ENCODE results near the gene BHLHE23.

Gene BHLHE23

DNA sequence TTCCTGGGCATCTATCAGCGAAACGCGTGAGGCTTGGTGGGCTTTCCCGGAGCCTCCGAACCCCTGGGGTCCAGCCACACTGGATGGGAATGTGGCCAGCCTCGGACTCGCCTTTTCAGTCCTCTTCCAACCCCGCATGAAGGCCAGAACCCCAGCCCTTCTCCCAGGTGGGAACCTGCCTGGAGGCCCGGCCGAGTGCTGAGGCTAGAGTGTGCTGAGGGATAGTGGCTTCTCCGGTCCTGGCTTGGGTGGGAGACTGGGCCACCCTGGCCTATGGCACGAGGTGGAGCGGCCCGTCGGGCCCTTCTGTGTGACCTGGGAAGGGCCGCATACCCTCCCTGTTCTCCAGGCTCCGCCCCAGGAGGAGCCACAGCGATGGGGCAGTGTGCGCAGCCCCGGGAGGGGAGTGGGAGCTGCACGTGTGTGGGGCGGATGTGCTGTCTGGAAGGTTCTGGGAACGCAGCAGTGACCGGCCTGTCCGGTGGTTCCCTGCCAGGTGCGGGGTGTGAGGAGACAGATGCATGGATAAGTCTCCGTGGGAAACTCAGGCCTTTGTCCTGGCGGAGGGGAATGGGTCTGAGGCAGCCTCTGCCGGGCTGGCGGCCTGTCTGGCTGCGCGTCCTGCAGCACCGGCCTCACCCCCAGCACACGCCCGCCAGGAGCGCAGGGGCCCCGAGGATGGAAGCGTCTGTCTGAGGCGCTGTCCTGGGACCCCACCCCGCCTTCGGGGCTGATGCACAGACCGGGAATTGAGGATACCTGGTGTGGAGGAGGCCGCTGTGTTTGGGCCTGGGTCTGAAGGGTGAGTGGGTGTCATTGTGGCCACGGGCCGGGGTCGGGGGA is 1.1 kb upstream of the BHLHE23 start:
- DNase-seq: no peak

DNA sequence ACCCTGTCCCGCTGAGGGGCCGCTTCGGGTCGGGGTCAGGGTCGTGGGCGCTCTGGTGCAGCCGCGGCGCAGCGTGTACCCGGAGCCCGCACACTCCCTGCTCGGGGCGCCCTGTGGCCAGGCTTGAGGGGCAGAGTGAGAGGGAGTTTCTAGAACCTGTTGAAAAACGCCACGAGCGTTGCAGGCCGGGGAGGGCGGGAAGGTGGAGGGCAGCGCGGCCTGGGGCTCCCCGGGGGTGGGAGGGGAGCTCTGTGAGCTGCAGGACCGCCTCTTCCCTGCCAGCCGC is 539 bp upstream of the BHLHE23 start:
- DNase-seq: no peak

DNA sequence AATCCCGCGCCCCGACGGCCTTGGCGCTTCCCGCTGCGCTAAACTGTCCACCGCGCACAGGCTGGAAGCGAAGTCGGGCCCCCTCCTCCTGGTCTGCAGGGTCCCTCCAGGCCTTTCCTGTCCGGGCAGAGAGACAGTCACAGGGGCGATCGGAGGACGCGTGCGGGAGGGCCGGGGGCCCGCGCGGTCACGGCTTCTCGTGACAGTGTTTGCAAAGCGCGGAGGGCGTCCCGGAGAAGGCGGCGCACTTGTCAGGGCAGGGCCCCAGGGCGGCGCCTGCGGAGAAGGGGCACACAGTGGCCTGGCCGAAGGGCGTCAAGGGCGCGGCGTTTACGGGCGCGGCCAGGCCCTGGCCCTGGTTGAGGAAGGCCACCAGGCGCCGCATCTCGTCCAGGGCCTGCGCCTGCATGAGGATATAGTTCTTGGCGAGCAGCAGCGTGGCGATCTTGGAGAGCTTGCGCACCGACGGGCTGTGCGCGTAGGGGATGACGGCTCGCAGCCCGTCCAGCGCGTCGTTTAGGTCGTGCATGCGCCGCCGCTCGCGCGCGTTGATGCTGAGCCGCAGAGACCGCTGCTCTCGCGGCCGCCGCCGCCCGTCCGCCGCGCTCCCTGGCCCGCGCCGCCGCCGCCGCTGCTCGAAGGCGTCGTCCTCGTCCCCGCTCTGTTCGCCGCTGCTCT is 763 bp downstream of the BHLHE23 start:
- no peak for DNase-seq

DNA sequence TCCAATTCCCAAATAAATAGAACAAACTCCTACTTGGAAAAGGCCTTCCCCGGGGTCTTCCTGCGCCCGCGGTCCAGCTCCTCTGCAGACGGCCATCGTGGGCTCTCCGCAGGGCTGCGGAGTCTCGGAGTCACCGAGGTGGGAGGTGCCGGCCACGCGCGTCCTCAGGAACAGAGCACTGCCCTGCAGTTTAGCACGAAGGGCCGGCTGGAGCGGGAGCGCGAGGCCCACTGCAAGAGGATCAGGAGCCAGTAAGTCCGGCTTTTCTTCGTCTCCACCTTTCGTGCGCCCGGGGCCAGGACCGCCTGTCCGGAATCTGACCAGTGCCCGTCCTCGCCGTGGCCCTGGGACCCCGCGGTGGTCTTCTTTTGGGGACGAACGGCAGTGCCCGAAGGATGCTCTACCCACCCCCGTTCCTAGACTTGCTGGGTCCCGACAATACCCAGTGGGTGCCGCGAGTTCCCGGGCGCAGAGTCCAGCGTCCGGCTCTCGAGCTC is 1.4 kb downstream of the BHLHE23 start:
- DNase-seq: no peak

DNA sequence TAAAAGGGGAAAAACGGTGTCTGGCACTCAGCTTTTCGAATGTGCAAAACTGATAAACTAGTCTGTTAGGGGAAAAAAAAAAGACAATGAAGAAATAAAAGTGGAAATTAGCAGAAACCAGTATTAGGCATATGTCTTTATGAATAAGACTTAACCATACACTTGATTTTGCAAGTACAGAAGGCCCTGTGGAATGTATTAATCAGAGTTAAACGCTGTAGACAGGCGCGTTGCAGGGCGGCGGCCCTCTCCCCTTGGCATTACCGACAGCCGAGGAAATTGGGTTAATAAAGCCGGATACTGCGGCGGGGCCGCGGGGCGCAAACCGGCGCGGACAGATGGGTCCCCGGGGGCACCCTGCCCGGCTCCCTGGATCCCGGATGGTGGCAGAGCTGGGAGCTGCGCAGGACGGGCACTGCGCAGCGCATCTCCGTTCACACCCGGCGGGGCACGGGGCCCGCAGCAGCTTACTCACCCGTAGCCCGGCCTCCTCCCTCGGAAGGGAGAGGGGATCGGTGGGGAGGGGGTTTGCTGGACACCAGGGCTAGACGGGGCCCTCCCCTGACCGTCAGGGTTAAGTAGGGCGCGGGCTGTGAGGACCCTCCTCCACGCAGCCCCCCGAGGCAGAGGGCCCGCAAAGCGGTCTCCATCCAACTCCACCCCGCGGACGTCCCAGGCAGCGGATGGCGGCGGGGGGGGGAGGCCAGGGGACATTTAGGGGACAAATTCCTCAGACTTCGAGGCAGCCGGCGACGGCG is 2.0 kb downstream of the BHLHE23 start:
- DNase-seq: no peak

DNA sequence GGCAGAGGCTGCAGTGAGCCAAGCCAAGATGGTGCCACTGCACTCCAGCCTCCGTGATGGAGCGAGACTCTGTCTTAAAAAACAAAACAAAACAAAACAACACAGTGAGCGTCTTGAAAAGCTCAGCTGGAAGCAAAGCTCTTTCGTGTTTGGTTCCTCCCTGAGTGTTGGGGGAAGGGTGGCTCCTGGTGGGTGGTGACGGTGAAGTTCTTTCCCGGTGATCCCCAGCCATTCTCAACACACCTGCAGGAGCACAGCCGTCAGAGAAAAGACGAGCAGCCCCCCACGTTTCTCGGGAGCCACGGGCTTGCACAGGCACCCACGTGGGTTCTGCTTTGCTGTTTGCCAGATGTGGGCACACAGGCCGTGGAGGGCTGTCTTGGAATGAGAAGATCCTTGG is 3.2 kb downstream of the BHLHE23 start:
- DNase-seq: no peak

DNA sequence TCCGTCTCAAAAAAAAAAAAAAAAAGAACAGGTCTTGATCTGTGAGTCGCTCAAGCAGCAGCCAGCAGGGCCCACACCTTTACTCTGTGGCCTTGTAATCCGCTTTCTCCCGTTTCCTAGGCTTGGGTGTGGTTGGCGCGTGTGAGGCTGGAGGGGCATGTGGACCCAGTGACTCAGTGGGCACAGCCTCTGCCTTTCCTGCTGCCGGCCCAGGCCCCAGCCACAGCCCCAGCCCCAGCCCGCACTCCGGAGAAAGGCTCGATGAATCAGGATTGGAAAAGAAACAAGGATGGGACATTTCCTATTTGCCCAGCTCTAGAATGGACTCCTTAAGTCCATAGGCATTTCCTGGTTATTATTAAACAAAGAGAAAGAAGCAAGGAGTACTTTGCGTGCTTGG is 4.3 kb downstream of the BHLHE23 start:
- DNase-seq: no peak

DNA sequence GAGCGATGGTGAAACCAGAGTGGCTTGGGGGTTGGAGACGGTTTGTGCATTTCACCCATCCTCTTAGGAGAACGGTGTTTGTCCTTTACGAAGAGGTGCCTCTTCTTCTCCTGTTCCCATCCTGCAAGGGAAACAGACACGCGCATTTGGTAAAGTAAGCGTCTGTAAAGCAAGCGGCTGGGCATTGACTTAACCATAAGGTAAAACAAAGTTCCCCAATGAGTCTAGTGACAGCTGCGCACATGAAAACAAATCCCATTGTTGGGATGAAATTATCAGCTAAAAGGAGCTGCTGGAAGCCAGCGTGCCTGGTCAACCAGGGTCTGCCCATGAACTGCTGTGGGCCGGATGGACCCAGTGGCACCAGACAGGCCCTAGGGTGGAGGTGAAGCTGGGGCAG is 5.8 kb downstream of the BHLHE23 start:
- DNase-seq: no peak

DNA sequence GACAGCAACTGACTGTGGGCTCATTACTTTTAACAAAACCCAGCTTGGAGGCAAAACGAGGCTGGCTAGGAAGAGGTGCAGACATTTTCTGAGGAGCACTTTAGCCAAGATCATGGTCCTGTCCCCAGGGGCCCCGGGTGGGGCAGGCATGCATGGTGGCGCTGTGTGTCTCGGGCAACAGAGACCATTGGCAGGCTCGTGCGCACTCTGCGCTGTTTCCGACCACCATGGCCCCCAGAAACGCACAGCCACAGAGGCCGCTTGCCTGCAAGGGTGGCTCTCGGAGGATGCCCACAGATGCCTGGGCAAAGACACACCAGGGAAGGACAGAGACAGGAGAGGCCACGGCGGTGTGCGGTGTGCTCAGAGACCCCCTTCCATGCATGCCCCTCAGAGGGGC is 6.7 kb downstream of the BHLHE23 start:
- DNase-seq: no peak

DNA sequence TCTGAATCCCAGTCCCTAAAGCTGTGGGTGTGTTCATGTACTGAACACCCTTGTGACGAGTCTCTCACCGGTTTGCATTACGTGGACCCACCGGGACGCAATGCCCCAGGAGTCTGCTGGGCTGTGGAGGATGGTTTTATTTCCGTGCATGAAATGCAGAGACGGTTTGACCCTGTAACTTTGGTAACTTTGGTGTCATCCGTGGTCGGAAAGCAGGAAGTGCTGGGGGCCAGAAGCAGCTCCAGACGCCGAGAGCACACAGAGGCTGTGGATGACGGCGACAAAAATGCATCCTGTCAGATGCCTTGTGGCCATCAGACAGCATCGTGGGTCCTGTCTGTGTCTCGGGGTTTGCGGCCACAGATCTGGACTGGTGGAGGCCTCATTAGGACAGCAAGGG is 7.2 kb downstream of the BHLHE23 start:
- DNase-seq: no peak

DNA sequence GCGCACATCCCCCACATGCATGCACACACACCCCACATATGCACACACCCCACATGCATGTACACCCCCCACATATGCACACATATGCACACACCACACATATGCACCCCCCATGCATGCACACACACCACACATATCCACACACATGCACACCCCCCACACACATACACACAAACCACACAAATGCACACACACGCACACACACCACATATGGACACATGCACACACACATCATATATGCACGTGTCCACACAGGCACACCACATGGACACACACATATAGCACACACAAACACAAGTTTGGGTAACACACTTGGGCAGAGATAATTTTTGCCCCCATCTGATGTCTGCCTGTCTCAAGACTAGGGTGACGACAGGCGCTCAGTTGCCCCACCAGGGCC is 8.3 kb downstream of the BHLHE23 start:
- DNase-seq: no peak

DNA sequence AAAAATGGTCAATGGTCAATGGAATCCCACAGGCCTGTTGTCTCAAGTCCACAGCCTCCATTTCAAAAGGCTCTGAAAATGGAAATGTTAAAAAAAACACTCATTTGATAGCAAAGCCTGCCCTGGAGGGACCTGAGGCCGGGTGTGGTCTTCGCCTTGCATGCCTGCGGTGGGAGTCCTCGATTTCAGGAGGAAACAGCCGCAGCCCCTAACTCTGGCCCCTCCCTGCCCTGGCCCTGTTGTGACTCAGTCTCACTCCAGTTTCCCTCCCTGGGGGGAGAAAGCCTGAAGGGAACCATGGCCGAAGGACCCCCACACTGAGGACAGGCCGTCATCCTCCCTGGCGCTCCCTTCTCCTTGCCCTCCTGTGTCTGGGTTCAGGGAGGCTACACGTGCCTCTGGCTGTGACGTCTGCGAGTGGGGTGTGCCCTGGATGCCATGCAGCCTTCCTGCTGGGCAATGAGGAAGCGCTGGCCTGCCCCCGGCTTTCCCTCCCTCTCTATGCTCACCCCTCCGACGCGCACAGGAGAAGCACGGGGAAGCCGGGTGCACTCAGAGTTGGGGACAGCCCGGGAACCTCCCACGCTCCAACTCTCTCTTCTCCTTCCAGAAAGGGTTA is 9.2 kb downstream of the BHLHE23 start:
- no peak for DNase-seq

DNA sequence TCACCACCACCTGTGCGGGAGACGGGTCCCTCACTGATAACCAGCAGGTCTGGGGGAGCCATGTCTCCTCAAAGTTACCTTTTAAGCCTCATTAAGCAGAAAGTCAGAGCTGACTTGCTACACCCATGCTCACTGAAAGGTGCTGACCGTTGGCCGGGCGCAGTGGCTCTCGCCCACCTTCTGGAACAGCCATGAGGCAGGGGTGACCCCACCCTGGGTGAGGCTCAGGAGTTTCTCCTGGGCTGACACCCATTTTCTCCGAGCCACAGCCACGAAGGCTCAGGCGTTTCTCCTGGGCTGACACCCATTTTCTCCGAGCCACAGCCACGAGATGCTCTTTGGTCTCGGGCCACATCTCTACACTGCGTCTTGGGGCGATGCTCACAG is 10.2 kb downstream of the BHLHE23 start:
- no peak for DNase-seq

DNA sequence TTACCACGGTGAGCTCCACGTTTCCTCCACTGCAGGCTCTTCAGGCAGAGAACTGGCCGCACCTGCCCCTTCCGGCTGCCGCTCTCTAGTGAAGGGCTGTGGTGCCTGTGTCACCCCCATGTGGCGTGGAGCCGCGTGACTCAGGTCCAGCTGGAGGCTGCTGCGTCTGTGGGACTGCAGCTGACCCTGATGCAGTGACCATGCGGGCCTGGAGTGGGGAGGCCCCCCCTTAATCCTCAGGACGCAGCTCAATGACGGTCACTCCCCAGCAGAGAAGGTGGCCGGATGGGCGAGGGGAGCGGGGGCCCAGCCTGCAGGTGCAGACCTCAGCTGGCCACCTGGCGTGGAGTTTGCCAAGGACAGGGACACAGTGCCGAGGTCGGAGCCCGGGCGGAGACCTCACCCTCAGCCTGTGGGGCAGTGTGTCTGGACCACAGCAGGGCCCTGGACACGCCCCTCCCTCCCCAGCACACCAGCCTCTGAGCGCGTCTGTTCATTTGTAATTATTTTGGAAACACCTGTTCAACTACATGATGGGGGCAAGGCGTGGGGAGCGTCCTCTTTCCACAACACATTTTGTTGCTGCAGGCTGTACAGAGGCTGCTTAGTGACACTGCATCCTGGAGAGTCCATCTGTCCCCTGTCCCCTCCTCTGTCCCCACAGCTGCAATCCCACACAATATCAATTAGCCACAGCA is 10.7 kb downstream of the BHLHE23 start:
- no peak for DNase-seq

DNA sequence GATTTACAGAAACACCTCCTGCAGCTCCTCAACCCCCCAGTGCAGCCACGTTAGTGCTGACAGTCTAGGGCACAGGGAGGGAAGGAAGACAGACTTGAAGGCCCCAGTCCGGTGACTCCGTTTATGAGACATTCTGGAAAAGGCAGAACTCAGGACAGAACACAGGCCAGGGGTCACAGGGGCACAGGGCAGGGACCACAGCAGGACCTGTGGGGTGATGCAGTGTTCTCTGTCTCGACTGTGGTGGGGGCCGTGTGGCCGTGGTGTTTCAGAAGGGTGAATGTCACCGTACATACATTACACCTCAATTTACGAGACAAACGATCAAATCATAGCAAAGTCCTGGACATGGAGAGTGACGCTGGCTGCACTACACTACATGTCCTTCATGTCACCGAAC is 11.3 kb downstream of the BHLHE23 start:
- DNase-seq: no peak

DNA sequence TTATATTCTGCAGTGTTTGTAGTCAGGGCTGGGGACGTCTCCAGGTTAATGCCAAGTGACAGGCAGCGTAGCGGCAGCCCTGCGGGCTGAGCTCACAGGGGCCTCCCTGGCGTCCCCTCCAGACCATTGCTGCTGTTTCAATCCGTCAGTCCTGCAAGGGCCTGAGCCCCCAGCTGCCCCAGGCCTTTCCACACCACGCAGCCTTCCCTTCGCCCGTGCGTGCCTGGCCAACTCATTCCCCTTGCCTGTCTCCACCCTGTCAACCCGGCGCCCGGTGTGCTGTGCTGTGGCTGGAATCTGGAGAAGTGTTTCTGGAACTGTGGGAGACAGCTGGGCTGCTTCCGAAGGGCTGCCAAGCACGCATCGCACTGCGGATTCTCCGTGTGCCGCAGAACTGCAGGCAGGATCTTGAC is 11.9 kb downstream of the BHLHE23 start:
- DNase-seq: no peak

DNA sequence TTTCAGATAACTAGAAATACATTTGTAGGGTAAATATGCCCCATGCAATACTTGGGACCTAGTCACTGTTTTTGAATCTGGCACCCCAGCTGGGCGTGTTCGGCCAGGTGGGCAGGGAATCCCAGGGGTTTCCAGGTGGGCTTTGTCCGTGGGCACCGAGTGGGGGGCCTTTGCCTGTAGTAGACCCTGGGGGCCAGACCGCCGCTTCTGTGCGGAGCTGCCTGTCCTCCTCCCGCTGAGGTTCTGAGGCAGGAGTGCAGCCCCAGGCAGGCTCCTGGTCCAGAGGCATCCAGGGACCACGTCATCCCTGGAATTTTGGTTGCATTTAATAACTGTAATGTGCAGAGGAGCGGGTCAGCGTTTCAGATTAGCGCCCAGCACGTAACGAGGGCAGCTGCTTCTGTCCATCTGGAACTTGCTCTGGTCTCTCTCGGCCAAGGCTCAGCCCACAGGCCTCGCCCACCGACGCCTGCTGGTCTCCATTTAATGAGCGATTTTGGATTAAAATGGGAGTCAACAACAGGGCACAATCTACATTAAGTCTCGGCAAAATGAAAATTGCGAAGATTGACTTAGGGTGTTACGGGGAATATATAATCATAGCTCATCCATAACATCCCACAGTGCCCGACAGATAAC is 12.8 kb downstream of the BHLHE23 start:
- no peak for DNase-seq

DNA sequence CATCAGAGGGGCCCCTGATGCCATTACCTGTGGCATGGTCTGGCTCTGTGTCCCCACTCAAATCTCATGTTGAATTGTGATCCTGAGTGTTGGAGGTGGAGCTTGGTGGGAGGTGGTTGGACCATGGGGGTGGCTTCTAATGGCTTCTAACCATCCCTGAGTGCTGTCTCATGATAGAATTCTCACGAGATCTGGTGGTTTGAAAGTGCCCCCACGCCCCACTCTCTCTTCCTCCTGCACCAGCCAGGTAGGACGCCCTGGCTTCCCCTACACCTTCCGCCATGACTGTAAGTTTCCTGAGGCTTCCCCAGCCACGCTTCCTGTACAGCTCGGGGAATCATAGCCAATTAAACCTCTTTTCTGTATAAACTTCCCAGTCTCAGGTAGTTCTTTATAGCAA is 14.9 kb downstream of the BHLHE23 start:
- no peak for DNase-seq

DNA sequence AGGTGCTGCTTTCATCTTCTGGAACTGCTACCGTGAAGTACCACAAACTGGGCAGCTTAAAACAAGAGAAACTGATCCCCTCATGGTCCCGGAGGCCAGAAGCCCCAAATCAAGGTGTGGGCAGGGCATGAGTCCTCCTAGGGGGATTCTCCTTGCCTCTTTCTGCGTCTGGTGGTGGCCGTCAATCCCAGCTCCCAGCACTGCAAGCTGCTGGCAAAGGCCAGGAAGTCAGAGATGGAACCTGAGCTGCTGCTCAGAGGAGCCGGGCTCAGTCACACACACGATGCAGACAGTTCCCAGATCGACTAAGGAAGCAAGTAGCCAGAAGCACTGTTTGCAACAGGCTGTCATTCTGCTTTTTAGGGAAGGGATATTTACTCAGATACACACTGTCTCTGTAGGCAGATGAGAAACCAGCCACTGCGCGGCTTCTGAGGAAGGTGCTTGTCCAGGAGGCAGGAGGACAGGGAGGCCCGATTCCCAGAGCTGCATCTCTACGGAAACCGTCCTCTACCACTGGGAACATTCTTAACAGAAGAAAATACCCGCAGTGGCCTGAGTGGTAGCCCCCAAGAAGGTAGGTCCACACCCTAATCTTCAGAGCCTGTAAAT is 15.5 kb downstream of the BHLHE23 start:
- no peak for DNase-seq

DNA sequence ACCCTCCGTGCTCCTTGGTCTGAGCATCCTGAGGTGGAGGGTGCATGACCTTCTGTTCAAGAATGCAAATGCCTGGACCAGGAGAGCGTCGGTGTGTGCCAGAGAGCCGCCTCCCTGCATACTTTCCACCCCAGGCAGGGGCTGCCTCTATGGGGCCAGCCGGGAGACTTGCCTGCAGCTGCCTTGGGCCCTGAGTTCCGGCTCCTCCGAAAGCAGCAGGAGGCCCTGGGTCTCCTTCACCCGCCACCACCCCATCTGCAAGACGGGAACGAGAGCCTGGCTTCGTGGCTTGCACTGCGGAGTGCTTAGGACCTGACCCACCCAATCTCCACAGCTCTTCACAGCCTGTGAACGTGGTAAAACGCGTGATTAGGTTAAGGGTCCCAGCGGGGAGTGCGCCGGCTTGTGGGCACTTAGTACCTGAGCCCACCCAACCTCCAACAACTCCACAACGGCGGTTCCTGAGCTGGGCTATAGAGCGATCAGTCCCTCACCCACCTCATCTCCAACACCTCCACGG is 16.4 kb downstream of the BHLHE23 start:
- no peak for DNase-seq

DNA sequence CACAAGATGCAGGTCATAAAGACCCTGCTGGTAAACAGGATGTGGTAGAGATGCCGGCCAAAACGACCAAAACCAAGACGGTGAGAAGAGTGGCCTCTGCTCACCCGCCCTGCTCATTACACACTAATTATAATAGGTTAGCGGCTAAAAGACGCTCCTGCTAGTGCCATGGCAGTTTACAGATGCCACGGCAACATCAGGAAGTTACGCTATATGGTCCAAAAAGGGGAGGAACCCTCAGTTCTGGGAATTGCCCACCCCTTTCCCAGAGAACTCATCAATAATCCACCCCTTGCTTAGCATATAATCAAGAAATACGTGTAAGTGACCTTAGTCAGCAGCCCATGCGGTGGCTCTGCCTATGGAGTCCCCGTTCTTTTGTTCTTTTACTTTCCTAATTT is 17.6 kb downstream of the BHLHE23 start:
- DNase-seq: no peak

DNA sequence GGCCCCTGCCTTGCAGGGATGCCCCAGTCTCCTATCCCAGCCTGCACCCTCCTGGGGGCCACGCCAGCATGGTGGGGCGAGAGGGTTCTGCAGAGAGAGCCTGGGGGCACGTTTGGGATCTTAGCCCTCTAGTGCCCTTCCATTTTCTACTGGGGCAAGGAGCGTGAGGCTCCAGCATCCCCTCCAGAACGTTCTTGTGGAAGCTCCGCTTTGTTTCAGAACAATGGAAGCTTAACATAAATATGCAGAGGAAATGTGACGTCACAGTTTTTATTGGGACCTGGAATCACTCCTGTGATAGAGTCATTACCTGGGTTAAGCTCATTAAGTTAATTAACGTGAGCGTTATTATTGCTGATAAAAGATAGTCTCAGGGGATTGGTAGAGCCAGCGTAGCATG is 19.6 kb downstream of the BHLHE23 start:
- DNase-seq: no peak

Measured in NCI-H526 treated with DMSO at 0.1 percent for 48 hours (cell line).